GM19438 (cell line): Measurements from ENCODE around the gene P2RY6.
"Not testable (repeated sequence)": the region's sequence is repeated elsewhere in the genome, so short reads cannot be mapped to it uniquely, and the experiment has no call there.

Experiments used
- ATAC-seq: cut with Tn5 transposase; IDR thresholded peaks from one replicate; pipeline ENCODE4 v1.9.1; 2021; ENCODE audit warnings: low read depth; ENCODE audit not compliant: unreplicated experiment

P2RY6 gene

DNA sequence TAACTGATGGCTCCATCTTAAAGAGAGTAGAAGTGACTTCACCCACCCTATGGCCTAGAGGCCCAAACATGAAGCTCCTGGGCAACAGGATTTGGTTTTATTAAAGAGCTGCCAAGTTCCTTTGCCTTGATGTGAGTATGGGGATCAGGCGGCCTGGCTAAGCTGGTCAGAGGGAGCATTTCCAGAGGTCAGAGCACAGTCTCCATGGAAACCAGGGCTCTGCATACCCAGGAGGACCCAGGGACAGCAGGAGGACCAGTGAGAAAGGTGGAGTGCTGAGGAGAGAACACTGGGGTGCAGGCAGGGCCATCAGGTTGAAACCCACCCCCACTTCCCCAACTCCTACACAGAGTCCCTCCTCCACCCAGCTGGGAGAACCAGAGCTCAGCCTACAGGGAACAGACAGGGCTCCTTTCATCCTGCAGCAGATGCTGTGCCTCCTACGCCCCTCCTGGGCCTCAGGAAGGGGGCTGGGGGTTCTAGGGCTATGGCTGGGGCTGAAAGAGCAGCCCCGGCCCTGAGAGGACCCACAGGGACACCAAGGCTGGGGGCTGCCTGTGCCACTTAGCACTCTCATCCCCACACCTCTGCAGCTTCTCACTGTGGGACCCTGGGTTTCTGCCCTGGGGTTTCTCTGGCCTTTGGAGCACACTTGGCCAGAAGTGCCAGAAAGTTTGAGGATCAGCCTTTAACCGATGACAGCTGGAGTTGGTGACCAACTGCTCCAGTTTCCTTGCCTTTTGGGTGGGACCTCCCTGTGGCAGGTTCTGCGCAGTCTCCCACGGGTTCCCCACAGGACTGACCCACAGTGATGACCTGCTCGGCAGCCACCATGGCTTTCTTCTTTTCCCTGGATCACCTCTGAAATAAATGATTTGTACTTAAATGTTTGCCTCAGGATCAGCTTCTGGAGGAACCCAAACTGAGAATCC lies 13.8 kb upstream of the P2RY6 start:
- ATAC-seq: no peak

DNA sequence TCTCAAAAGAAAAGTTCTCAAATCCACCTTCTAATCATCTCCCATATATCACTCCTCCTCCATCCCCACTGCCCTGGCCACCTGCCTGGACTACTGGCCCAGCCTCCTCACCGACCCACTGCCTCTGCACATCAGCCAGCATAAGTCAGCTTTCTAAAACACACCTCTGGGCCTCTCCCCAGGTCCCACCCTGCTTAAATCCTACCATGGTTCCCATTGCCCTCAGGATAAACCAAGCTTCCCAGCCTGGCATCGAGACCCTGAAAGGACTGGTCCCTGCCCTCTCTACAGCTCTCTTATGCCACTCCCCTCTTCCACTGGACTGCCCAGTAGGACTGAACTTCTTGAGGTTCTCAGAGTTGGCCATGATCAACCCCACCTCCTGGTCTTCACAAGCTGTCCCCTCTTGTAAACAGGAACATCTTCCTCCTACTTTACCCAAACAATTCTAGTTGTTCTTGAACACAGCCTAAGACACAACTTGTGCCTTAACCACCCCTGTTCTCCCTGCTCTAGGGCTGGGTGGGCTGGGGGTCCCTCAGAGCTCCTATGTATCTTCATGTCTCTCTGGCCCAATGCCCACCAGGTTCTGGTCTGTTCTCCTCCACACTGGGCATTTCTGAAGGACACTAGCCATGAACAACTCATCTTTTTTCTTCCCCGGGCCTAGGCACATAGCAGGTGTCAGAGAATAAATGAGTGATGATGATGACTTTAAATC lies 12.6 kb upstream of the P2RY6 start:
- no peak for ATAC-seq

DNA sequence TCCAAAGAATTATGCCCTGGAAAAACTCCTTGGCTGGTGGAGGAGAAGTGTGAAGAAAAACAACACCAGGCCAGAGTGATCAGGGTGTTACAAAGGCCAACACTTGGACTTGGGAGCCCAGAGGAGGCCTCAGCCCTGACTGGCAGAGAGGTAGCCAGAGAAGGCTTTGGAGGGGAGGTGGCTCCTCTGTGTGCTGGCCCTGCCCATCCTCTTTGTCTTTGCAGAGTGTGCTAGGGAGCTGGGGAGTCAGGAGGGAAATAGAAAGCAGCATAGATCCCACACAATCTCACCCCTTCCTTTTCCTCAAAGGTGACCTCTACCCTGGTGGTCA lies 12.0 kb upstream of the P2RY6 start:
- no peak for ATAC-seq

DNA sequence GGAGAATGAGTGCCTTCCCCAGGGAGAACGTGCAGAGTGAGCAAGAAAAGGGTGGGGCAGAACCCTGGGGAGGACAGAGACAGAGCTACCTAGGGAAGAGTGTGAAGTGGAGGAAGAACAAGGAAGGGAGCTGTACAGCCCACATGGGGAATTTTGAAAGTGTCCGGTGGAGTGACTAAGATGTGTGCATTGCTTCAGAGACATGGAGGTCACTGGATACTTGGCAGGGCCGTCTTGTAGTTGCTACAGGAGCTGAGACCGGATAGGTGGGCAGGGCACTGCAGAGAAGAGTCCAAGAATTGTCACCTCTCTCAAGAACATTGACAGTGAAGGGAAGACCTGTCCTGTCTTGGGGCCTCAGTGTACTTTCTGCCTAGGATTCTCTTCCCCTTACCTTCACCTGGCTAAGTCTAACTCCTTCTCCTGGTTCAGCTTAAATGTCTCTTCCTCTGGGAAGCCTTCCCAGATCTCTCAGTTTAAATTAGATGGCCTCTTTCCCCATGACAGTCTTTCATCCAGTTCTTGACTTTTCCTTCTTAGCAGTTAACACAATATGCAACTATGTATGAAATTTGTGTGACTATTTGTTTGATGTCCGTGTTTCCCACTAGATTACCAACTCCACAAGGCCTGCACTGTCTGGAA lies 9.2 kb upstream of the P2RY6 start:
- no peak for ATAC-seq

DNA sequence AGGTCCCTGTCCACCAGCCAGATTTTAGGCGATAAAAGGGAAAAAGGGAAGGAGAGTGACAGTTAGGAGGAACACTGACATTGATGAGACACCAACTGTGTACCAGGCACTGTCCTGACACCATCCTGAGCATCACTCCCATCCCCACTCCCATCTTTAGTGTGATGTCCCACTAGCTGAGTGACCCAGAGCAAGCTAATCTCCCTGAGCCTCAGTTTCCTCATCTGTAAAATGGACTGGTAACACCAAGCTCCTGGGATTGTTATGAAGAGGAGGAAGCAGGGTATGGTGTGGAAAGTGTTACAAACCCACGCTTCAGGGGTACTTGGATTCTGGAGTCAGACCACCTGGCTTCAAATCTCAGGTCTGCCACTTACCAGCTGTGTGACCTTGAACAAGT lies 8.5 kb upstream of the P2RY6 start:
- no peak for ATAC-seq

DNA sequence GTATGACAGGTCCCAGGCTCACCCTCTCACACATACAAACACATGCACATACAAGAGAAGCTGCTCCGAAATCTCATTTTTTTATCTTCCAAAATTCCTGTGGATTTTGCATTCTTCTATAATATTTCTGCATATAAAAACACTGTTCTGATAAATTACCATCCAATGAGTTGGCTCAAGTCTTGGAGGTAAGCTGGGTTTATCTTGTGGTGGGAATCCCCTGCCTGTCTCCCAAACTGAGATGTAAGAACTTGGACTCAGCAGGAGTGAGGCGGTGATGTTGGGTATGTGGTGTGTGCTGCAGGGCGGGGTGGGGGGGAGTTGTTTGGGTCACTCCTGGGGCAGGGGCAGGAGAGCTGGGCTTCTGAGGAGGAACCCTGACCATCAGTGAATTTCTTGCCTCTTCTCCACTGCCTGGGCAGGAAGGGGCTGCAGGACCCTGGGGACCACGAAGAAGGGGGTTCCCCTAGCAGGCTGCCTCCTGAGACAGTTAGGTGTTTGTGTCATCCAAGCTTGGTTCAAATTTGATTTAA lies 6.8 kb upstream of the P2RY6 start:
- ATAC-seq: no peak

DNA sequence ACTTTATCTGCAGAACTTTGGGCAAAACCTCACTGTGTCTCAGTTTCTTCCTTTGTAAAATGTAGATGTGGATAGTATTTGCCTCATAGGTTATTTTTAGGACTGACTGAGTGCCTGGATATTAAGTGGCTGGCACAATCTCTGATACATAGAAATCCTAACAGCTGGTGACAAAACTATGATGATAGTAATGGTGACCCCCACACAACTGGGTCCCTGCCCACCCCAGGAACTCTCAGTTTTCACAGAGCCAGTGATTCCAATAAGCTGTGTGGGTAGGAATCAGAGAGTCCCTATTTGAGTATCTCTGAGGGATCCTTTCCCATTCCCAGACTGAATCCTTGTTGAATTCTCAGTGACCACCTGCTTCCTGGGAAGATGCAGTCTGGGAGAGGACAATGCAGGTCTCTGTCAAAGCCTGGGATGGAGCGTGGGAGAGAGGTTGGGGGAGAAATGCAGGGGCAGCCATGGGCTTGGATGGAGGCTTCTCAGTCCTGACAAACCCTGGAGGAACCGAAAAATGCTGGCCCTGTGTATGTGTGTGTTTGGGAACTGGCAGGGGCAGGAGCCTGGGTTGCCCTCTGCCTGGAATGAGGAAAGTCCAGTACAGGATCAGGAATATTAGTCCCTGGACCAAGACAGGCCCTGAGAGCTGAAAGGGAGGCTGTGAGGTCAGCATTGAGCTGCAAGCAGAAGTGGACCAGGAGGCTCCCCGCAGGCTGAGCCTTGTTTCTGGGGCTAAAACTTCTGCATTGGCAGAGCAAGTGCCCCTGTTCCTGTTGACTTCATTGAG lies 6.1 kb upstream of the P2RY6 start:
- no peak for ATAC-seq

DNA sequence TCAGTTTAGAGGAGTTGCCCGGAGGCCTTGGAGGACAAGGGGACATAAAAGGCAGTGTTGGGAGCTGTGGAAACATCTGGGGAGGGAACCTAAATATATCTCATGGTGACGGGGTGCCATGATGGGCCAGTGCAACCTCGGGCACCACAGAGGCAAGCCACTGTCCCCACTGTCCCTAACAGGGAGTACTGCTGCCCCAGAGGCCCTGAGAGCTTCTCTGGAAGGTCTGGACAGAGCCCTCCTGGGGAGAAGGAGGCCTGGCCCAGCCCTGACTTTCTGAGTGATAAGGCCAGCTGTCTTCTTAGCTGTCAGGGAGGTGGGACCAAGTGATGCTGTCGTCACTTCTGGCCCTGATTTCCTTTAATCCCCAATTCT lies 5.5 kb upstream of the P2RY6 start:
- ATAC-seq: no peak

DNA sequence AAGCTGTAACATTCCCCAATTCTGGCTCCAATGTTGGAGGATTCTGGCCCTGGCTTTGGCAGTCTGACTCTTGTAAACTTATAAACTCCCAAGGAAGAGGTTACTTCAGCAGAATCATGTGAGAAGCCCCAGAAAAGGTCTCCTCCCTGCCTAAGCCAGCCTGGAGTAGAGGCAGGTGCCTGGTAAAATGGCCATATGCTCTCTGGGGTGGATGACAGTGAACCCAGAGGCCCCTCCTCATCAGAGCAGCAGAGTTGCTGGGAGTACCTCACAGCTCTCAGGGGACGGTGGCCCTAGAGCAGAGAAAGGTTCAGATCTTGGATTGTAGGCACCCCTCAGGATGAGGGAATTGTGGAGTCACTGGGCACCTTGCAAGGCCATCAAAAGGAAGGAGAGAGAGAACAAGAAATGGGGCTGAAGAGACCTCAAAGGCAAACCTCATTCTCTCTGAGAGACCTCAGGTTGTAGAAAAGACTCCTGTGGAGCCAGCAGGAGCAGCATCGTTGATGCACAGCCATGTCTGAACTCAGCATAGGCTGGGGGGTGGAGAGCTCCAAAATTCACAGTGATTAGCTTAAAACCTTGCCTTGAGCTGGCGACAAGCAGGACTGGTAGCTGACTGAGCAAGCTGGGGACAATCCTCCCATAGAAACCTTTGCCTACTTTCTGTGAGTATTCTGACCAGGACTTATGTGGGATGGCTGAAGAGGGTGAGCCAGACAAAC lies 4.9 kb upstream of the P2RY6 start:
- no peak for ATAC-seq

DNA sequence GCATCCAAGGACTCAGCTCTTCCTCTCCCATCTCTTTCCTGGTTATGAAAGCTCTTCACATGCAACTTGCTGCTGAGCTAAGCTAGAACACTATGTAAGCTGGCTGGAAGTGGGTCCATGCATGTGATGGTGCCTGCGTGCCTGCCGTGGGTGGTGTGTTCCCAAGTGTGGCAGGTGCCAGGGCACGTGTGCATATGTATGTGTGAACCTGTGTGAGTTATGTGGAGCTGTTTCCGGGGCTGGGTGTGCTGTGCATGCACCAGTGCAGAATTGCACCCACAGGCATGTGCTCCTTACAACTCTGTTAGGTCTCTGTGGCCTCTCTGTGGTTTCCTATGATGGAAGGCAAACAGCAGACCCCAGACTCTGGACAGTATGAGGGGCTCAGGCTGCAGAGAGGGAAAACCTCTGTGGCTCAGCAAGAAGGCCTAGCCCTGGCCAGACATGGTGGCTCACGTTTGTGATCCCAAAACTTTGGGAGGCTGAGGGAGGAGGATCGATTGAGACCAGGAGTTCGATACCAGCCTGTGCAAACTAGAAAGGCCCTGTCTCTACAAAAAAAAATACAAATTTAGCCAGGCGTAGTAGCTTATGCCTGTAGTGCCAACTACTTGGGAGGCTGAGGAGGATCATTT lies 4.1 kb upstream of the P2RY6 start:
- no peak for ATAC-seq

DNA sequence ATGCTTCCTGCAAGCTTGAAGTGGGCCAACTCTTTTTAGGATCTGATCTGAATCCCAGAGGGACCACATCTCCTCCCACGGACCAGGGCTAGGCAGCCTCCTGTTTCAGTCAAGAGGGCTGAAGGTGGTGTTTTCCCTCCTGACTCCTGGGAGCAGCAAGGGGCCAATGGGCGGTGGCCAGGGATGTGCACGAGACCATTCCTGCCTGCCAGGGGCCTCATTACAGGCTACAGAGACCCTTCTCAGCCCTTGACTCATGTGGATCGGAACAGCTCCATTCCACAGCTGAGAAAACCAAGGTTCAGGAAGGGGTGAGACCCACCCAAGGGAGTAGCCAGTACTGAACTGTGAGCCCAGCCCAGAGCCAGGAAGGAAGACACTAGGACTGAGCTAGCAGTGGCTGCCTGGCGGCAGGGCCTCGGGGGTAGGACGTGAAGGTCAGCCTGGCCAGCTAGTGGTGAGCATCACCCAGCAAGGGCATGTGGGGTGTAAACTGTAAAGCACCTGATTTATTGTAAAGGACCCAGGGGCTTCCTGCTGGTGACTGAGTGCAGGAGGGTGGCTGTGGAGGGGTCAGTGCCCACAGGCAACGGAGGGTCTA lies 3.4 kb upstream of the P2RY6 start:
- ATAC-seq: no peak

DNA sequence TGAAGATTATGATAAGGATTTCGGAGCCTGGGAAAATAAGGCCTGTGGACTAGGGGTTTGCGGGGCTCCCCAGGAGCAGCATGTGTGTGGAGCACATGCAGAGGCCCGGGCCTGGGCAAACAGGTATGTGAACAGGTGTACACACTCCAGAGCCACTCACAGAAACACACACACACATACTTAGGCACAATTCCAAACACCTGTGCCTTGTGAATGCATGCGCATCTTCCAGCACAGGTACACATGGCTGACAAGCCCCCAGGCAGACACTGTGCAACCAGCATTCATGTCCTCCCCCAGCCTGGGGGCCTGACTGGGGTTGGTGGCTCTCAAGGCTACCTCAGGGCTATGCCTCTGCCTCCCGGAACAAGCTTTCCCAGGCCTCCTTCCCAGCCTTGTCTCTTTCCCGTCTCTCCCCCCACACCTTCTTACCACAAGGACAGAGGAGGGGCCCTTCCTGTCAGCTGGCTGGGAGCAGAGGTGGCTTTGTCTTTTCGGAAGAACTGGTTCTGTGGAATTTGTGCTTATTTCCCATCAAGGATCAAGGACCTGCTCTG lies 2.6 kb upstream of the P2RY6 start:
- ATAC-seq: no peak

DNA sequence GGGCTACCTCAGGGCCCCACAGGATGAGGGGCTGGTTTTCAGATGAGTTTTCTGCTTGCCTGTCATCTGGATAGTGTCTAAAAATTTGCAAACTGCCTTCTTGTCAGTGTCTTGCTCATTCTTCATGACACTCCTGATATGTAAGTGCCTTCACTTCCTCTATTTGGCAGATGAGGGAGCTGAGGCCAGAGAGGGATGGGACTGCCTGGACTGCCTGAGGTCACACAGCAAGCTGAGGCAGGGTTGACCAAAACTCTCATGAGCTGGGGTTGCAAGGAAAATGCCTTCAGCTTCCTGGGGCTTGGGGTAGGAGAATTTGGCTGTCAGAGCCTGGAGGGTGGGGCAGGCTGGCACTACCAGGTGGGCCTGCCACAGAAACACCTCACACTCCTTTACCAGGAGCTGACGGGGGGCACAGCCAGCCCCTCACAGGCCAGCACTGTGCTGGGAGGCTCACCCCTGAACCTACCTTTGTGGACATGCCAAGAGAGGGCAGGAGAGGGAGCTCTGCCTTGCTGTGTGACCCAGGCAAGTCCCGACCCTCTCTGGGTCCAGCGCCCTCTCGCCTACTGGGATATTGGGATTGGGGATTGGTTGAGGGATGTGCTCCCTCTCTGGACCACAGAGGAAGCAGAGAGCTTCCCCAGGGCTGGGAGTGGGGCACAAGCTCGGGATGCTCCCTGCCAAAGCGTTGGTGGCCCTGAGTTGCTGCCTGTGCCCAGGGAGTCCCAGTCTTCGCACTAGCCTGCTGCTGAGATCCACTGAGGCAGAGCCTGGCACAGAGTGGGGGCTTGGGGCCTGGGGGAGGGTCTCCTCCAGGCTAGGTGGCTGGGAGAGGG lies 1.9 kb upstream of the P2RY6 start:
- no peak for ATAC-seq

DNA sequence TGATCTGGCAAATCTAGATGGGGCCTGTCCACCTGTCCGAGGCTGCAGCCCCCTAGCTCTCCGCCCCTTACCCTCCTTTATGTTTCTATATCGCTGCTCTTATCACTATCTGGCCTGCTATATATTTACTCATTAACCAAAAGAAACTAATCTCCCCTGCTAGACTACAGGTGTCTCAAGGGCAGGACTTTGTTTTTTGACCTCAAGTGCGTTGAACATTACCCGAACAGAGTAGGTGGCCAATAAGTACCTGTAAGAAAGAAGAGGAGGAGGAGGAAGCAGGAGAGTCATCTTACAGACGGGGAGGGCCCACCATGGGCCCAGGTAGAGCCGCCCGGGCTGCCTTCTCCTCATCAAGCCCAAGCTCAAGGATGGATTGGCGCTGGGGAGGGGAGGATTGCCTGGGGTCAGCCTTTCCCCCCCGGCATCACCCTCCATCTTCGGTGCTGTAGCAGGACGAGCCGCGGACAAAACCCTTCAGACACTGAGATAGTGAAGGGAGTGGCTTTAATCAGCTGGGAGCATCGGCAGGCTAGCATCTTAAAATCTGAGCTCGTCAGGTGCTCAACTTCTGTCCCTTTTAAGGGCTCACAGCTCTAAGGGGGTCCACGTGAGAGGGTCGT lies 1.2 kb upstream of the P2RY6 start:
- ATAC-seq: no peak

DNA sequence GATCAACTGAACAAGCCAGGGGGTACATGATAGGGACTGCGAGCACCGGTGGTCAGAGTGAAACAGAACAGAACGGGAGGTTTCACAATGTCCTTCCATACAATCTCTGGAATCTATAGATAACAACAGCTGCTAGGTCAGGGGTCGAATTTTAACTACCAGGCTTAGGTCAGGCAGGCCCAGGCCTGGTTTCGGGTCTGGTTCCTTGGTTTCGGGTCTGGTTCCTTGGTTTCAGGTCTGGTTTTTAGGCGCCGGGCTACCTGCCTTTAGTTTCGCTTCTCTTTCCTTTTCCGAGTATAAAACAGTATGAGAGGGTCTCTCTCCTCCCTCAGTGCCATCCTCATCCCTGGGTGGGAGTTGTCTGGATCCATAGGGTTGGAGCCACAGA lies 666 bp upstream of the P2RY6 start:
- not testable (repeated sequence) for ATAC-seq

DNA sequence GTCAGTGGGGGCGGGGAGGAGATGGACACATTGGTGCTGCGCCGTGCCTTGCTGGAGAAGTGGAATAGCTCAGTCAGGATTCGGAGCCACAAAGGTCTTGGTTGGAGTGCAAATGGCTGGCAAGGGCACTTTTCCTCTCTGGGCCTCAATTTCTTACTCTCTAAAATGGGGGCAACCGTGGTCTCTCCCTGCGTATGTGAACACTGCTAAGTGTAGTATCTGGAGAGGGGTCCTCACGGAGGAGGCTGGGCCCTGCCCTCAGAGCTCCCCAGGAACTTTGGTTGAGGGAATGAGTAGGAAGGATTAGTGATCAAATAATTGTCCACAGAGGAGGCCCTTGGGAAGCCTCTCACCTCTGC lies 521 bp downstream of the P2RY6 start:
- no peak for ATAC-seq

DNA sequence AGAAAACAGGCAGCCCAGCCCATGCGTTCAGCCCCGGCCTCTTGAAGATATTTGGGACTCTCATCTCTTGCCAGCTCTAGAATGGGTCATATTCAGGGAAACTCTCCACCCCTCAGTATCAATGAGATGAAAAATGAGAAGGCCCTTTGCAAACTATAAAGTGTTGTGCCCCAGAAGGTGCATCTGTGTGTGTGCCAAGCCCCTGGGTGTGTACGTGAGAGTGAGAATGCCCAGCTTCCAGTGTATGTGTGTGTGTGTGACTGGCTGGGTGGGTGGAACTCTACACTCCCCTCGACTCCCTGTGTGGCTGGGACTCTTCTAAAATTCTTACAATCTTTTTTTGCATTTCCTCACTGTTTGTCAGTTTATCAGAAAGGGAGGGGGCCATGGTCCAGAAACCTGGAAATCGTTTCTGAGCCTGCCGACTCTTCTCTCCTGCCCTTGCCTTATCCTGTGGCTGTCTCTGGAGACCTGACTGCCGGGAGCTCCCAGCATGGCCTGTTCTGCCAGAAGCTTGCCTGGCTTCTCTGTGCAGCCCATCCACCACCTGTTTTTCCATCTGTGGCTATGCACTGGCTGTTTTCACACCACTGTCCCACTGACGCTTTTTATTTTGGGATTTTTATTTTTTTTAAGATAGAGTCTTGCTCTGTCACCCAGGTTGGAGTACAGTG lies 1.2 kb downstream of the P2RY6 start:
- ATAC-seq: no peak
